GM12878 (cell line): Measurements from ENCODE around the gene ZC3H15.

Experiments
- ESRRA ChIP-seq: IDR thresholded peaks from 2 replicates; pipeline ENCODE4 v1.6.1; 2012; ENCODE audit warnings: mild to moderate bottlenecking, low read length, improper control_type of control experiment
- EZH2 ChIP-seq: IDR thresholded peaks from 2 replicates; pipeline ENCODE4 v1.6.1; 2012; ENCODE audit warnings: low read depth, mild to moderate bottlenecking, control low read depth, inconsistent platforms, low read length, borderline replicate concordance; ENCODE audit not compliant: control insufficient read depth
- FOXM1 ChIP-seq: IDR thresholded peaks from 2 replicates; pipeline ENCODE4 v1.6.1; 2012; ENCODE audit warnings: low read depth, mild to moderate bottlenecking, inconsistent platforms, low read length, moderate library complexity
- JUND ChIP-seq: IDR thresholded peaks from 2 replicates; pipeline ENCODE4 v1.6.1; 2012; ENCODE audit warnings: low read depth, mild to moderate bottlenecking, low read length, improper control_type of control experiment, moderate library complexity
- POLR2A ChIP-seq: IDR thresholded peaks from 2 replicates; pipeline ENCODE4 v1.6.1; 2011; ENCODE audit warnings: low read depth, mild to moderate bottlenecking, low read length
- RBBP5 ChIP-seq: fragments of 200-600 bp; sonication (generic); conservative IDR thresholded peaks from 2 replicates; pipeline ENCODE4 v1.6.1; 2016
- RCOR1 ChIP-seq: conservative IDR thresholded peaks from 2 replicates; pipeline ENCODE4 v1.6.1; 2012; ENCODE audit warnings: low read depth, low read length, improper control_type of control experiment
- TF ChIP-seq, protein P1 (sequence below), 3 experiments: IDR thresholded peaks in 2 of 3; conservative IDR thresholded peaks in 1 of 3; 2 replicates each; pipeline ENCODE4 v1.5.1; 2011; ENCODE audit warnings: low read depth in 3 of 3, low read length in 3 of 3, mild to moderate bottlenecking in 3 of 3, control low read depth in 2 of 3, moderate library complexity in 2 of 3, inconsistent platforms in 1 of 3, mixed read lengths in 1 of 3; ENCODE audit not compliant: control insufficient read depth in 2 of 3, insufficient read depth in 1 of 3; ENCODE audit errors: extremely low read depth in 1 of 3
- TF ChIP-seq, protein P2 (sequence below): IDR thresholded peaks from 2 replicates; pipeline ENCODE4 v1.6.1; 2011; ENCODE audit warnings: mild to moderate bottlenecking, low read depth, low read length, moderate library complexity; ENCODE audit not compliant: insufficient replicate concordance

DNA sequence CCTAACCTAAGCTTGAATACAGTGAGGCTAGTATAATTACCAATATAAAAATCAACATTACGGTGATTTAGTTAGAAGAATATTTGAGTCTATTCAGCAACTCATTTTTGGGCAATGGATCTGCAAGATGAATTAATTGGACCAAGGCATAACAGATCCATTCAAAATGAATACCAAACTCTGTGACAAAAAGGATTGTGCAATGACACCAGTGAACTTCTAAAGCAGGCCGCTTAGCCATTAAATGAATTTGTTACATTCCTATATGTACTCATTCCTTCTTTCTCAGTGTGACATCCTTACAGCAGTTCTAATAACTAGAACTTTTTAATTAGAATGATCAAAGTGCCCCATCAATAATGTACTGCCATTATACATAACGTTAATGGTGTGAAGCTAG is 44.3 kb downstream of the ZC3H15 start:
- TF ChIP-seq RBBP5 (no peak), JUND (no peak), RCOR1 (no peak), ESRRA (no peak), POLR2A (no peak), FOXM1 (no peak), EZH2 (no peak)
- TF ChIP-seq, protein P1, sequence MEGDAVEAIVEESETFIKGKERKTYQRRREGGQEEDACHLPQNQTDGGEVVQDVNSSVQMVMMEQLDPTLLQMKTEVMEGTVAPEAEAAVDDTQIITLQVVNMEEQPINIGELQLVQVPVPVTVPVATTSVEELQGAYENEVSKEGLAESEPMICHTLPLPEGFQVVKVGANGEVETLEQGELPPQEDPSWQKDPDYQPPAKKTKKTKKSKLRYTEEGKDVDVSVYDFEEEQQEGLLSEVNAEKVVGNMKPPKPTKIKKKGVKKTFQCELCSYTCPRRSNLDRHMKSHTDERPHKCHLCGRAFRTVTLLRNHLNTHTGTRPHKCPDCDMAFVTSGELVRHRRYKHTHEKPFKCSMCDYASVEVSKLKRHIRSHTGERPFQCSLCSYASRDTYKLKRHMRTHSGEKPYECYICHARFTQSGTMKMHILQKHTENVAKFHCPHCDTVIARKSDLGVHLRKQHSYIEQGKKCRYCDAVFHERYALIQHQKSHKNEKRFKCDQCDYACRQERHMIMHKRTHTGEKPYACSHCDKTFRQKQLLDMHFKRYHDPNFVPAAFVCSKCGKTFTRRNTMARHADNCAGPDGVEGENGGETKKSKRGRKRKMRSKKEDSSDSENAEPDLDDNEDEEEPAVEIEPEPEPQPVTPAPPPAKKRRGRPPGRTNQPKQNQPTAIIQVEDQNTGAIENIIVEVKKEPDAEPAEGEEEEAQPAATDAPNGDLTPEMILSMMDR (IDR thresholded peaks at IDR 0.05 in 2 of 3, conservative IDR thresholded peaks at IDR 0.05 in 1 of 3; ENCODE audit: control insufficient read depth in 2 of 3, extremely low read depth in 1 of 3, insufficient read depth in 1 of 3, low read depth in 3 of 3, low read length in 3 of 3) = no peak
- TF ChIP-seq, protein P2, sequence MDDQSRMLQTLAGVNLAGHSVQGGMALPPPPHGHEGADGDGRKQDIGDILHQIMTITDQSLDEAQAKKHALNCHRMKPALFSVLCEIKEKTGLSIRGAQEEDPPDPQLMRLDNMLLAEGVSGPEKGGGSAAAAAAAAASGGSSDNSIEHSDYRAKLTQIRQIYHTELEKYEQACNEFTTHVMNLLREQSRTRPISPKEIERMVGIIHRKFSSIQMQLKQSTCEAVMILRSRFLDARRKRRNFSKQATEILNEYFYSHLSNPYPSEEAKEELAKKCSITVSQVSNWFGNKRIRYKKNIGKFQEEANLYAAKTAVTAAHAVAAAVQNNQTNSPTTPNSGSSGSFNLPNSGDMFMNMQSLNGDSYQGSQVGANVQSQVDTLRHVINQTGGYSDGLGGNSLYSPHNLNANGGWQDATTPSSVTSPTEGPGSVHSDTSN = no peak
